HG02798 (cell line): Measurements from ENCODE around the gene DCTD.

Source experiments
- ATAC-seq: cut with Tn5 transposase; IDR thresholded peaks from one replicate; pipeline ENCODE4 v1.9.1; 2021; ENCODE audit warnings: mild to moderate bottlenecking; ENCODE audit not compliant: unreplicated experiment, poor library complexity

The DCTD gene

DNA sequence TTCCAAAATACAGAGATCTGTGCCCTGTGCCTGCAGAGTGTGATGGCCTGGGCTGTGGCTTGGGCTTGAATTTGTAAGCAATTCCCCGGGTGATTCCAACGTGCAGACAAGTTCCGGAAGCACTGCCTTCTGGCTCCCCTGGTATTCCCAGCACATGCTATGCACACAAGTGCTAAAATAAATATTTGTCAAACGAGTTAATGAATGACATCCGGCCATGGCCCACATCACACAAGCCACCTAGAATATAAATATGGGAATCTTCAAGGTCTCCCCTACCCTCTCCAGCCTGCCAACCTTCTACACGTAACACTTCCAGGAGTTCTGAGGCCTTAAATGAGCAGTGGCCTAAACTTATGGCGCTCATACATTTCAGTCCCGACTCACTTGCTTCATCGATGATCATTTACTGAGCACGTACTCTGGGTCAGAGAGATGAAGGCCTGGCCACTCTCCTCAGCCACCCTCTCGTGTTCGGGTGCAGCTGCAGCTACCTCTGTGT is 21.3 kb downstream of the DCTD start:
- ATAC-seq: no peak

DNA sequence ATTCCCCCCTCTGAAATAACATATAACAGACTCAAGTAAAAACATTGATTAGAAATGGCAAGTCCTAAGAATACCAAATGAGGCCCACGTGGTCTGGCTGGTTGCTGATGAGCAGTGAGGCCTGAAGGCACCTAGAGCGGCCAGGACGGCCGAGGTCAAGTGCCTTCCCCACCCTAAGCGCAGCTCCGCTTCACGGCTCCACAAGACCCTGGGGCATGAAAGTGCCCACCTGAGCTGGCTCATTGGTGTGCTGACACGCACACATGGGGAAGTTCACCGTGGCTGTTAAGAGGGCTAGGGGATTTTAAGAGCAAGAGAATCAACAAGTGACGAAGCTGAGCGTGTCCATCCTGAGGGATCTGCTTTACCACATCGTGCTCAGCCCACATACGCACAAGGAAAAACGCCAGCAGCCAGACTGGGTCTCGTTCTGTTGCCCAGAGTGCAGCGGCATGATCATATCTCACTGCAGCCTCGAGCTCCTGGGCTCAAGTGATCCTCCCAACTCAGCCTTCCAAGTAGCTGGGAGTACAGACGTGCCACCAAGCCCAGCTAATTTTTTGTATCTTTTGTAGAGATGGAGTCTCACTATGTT is 22.4 kb downstream of the DCTD start:
- ATAC-seq: no peak

DNA sequence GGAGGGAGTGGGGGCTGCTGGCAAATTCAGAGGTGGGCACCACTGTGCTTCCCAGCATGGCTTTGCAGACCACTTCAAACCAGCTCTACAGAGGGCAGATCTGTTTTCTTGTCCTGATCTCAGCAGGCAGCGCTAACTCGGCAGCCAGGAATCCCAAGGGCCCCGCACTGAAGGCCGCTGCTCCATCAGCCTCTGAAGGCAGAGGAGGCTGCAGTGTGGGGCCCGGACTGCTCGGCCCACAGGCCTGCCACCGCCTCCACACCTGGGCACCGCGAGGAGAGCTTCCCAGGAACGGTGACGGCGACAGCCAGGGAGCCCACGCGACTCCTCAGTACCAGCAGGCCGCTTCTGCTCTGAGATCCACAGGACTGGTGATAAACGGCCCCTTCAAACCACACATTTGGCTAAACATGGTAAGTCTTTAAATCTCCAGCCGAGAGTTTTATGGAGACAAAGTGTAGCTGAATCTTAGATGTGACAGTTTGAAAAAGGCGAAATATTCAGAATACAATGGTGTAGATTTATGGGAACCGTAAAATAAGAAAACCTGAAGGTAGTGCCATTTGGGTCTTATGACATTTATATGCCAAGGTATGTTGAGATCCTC is 23.6 kb downstream of the DCTD start:
- no peak for ATAC-seq

- no peak for ATAC-seq
These were observed 24.1 kb downstream of the DCTD start for GRCh38 chr4:182893047-182893446.

- no peak for ATAC-seq
These were observed 27.0 kb downstream of the DCTD start for GRCh38 chr4:182890202-182890601.

GRCh38 chr4:182888891-182889290 is 28.3 kb downstream of the DCTD start:
- ATAC-seq: no peak

DNA sequence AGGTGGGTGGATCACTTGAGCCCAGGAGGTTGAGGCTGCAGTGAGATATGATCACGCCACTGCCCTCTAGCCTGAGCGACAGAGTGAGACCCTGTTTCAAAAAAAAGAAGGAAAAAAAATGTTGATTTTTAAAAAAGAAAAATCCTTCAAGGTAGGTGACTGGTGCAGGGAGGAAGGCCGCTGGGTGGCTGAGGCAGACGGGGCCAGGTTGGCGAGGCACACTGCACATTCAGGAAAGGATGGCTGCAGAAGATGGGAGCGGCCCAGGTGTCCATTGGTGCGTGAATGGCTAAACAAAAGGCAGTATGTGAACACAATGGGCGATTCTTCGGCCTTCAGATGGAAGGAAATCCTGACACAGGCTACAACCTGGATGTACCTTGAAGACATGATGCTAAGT is 30.4 kb downstream of the DCTD start:
- ATAC-seq: no peak

DNA sequence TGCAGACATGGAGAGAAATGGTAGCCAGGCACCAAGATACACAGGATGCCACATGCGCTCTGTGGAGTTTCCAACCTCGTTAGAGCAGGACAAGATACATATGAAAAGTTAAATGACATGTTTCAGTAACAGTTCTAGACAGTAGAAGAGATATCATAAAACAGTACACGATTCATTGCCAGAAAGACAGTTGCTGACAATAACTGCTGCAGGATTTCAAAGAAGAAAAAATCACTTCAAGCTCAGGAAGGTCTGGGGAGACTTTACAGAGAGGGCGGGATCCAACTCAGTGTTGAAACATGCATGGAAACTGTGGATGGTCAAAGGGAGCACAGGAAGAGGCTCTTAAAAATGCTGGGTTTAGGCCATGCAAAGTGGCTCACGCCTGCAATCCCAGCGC is 31.0 kb downstream of the DCTD start:
- no peak for ATAC-seq

DNA sequence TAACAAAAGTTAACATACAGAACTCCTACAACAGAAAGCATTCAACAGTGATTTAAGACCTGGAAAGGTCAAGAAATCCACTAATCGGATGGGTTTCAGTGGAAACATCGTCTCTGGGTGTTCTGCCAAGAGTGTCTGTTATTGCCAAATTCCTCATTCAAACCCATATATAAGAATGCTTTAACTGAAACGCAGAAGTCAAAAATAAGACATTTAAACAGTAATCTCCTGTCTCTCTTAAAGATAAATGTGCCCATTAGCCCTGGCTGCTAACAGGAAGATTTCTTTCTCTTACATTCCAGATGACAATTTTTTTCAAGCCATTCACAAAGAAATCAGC is 31.5 kb downstream of the DCTD start:
- ATAC-seq: no peak

- no peak for ATAC-seq
These were observed 32.0 kb downstream of the DCTD start for GRCh38 chr4:182885022-182885737.

DNA sequence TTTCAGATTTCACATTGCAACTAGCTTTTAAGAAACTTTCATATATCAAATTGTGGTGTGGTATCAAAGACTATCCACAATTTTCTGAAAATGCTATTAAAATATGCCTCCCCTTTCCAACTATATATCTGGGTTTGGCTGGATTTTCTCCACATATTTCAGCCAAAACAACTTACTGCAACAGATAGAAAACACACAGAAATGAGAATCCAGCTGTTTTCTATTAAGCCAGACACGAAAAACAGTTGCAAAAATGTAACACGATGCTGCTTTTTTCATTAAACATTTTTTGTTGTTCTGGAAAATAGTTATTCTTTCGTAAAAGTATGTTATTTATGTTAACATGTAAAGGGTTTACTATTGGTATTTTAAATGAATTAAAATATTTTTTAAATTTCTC is 33.1 kb downstream of the DCTD start:
- ATAC-seq: no peak

- ATAC-seq: no peak
These were observed 33.8 kb downstream of the DCTD start for GRCh38 chr4:182883351-182883750.

GRCh38 chr4:182881914-182882313 is 35.3 kb downstream of the DCTD start:
- no peak for ATAC-seq

GRCh38 chr4:182880387-182881356 is 36.5 kb downstream of the DCTD start:
- no peak for ATAC-seq

DNA sequence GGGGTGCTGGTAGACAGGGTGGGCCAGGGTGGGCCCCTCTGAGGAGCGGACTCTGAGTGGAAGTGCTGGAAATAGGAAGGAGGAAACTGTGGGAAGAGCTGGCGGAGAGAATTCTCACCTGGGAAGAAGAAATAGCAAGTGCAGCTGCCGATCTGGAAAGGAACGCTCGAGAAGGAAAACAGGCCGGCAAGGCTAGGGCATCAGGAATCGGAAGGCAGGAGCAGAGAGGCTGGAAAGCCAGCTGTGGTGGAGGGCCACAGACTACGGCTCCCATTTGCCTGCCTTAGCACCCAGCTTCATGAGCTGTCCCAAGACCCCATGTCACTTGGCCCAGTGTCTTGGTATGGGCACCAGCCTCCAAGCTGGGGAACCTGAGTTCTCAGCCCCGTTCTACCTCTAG is 37.3 kb downstream of the DCTD start:
- ATAC-seq: no peak

- ATAC-seq: no peak
These were observed 38.3 kb downstream of the DCTD start for GRCh38 chr4:182878633-182879495.

GRCh38 chr4:182877326-182877883 is 39.8 kb downstream of the DCTD start:
- ATAC-seq: no peak

DNA sequence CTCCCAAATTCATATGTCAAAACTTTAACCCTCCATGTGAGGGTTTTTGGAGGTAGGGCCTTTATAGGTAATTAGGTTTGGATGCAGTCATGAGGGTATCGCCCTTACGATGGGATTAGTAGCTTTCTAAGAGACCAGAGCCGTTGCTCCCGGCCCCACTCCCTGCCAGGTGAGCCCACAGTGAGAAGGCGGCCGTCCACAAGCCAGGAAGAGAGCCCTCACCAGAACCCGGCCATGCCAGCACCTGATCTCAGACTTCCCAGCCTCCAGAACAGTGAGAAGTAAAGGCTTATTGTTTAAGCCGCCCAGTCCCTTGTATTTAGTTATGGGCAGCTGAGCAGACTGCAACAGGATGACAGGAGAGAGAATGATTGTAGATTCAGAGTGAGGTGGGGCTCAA is 40.8 kb downstream of the DCTD start:
- no peak for ATAC-seq
